Fibroblast of skin of back (primary cell): ENCODE results near the gene ARMC2.
A peak's percentile ranks its signal among the peaks of the same experiment; 100 is the strongest.
"Not testable (repeated sequence)": the region's sequence is repeated elsewhere in the genome, so short reads cannot be mapped to it uniquely, and the experiment has no call there.

Experiments used
- DNase-seq: peaks from one replicate; pipeline ENCODE4 v3.0.0-alpha.2; 2013

Gene ARMC2

DNA sequence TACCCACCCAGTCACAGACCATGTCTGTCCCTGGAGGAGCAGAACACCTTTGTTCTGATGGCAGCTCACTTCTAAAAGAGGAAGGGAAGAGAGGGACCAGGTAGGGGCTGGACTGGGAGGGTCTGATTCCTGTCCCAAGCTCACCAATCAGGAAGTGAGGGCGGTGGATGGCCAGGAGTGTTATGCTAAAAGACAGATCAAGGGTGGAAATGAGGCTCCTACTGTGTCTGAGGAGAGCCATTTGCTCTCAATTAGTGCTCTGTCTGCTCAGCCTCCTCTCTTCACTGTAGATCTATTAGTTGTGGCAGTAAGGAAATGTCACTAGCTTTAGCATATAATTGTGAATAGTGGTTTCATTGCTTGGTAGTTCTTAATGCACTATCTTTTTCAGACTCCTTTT lies 72.5 kb downstream of the ARMC2 start:
- DNase-seq = no peak

DNA sequence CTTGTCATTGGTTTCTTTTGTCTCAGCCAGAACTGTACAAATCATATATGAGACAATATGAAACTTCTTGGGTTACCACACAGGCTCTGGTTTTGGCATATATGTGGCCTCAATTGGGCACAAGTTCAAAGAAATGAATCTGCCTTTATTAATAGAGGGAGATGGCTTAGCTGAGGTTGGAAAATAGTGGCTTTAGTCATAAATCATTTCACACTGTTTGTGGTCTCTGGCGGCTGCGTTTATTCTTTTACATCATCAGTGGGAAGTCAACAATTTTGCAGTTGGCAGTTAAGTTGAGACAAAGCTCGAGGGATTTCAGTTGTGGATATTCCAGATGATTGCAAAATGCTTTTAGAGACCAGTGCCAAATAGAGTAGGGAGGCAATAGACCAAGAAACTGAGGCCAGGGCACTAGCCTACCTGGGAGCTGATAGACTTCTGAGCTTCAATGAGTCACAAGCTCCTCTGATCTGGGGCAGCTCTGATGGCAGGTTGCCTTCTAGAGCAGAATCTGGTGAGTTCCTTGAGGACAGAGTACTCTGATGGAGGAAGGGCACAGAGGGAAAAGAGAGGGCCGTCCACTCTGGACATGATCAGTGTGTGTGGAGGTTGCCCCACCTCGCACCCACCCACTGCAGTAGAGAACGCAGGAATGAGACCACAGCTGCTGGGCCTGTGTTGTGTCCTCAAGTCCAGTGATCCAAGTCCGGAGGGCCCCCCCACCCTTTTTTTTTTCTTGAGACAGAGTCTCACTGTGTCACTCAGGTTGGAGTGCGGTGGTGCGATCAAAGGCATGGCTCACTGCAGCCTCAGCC lies 73.5 kb downstream of the ARMC2 start:
- peak; percentile 27 for DNase-seq

DNA sequence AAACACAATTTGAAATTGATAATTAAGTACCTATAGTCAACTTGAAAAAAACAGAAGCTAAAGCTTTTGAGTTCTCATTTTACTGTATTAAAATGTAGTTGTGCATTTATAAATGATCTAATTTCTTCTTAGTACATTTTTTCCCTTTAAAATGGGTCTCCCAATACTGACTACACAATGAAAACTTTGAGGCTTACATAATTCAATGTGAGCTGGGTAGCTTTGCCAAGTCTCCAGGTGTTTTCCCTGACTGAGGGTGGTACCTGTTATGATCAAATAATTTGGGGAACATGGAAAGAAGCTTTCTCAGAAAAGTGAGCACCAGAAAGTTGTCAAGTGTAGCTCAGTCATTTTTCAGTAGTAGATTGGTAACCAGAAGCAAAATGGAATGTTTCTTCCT lies 74.3 kb downstream of the ARMC2 start:
- DNase-seq = no peak

DNA sequence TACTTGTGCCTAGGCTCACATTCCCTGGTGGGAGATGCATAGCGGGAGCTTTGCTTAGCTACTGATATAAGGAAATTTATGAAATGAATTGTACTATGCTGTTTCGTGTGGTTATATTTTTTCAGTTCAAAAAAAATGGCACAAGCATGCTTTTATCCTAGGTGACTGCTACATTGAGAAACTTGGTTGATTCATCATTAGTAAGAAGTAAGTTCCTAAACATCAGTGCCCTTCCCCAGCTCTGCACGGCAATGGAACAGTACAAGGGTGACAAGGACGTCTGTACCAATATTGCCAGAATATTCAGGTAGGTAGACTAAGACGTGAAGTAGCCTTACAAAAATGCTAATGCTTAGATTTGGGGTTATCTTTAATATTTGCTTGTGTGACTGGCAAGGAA lies 79.7 kb downstream of the ARMC2 start:
- DNase-seq = no peak

DNA sequence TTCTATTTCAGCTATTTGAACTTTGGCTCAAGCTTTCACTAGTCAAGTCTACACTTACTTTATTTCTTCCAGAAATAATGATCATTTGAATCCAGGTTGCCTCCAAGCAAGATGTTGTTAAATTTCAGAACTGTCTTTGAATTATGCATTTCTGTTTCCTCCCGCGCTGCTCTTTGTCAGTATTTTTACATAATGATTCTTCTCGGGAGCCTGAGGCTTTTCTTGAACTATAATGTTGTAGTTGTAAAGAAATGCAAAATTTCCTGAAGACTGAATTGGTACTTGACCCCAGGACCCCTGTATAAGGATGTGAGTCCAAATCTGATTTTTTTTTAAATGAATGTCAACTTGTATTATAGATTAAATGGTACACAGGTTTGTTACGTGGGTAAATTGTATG lies 80.4 kb downstream of the ARMC2 start:
- no peak for DNase-seq

DNA sequence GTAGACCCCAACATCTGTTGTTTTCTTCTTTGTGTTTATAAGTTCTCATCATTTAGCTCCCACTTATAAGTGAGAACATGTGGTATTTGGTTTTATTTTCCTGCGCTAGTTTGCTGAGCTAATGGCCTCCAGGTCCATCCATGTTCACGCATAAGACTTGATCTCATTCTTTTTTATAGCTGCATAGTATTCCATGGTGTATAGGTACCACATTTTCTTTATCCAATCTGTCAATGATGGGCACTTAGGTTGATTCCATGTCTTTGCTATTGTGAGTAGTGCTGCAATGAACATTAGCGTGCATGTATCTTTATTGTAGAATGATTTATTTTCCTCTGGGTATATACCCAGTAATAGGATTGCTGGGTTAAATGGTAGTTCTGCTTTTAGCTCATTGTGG lies 82.9 kb downstream of the ARMC2 start:
- DNase-seq = not testable (repeated sequence)

DNA sequence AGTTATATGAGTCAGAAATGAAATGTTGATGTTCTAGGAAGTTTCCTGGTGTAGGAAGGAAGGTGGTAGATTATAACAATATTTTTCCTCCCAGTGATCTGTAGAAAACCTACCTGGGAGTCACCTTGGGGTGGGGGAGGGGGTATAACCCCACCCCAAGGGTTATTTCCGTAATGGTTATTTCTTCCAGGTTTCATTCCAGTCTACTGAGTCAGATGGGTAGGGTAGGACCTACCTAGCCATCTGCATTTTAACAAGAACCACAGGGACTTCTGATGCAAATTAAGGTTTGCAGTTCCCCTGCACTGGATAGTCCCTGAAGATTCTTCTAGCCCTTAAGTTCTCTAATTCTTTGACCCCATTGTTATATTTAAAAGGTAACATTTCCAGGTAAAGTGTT lies 88.9 kb downstream of the ARMC2 start:
- no peak for DNase-seq

DNA sequence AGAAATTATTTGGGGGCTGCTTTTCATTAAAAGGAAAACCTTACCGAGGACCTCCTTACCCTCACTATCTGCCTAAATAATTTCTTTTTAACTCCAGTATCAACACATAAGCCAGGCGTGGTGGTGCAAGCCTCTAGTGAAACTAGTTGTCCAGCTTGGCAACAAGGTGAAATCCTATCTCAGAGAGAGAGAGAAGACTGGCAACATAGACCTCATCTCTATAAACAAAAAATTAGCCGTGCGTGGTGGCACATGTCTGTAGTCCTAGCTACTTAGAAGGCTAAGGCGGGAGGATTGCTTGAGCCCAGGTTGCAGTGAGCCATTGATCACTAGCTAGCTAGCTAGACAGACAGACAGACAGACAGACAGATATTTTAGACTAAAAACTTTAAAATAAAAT lies 92.5 kb downstream of the ARMC2 start:
- no peak for DNase-seq

DNA sequence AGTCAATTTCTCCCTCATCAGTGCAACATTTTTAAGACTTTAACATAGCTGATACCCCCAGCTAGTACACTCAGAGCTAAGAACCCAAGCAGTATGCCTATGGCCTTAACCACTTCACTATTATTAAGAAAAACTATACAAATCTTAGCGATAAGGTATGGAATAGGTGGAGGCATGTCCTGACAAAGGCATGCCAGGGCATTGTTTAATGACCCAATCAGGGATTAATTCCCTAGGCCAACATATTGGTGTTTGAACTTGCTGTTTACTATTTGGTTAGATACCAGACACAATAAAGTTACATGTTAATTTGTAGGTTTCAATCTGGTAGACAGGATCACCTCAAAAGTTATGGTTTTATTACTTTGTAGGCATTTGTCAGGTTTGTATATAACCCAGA lies 93.1 kb downstream of the ARMC2 start:
- DNase-seq = no peak

DNA sequence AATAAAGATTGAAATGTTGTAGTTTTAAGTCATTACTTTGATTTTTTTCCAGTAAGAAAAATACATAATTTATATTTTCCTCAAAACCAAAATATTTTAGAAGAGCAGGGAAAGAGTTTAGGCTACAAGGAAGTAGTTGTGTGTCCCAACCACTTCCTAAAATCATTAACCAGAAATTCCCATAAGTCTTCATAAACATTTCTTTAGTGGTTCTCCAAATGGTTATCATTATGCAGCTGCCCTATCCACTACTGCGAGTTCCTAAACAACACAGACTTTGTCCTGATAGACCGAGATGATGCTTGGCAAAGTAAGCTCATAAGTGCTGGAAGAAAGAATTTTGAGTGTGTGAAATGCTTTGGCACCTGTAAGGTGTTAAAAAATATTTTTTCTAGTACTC lies 93.6 kb downstream of the ARMC2 start:
- no peak for DNase-seq

DNA sequence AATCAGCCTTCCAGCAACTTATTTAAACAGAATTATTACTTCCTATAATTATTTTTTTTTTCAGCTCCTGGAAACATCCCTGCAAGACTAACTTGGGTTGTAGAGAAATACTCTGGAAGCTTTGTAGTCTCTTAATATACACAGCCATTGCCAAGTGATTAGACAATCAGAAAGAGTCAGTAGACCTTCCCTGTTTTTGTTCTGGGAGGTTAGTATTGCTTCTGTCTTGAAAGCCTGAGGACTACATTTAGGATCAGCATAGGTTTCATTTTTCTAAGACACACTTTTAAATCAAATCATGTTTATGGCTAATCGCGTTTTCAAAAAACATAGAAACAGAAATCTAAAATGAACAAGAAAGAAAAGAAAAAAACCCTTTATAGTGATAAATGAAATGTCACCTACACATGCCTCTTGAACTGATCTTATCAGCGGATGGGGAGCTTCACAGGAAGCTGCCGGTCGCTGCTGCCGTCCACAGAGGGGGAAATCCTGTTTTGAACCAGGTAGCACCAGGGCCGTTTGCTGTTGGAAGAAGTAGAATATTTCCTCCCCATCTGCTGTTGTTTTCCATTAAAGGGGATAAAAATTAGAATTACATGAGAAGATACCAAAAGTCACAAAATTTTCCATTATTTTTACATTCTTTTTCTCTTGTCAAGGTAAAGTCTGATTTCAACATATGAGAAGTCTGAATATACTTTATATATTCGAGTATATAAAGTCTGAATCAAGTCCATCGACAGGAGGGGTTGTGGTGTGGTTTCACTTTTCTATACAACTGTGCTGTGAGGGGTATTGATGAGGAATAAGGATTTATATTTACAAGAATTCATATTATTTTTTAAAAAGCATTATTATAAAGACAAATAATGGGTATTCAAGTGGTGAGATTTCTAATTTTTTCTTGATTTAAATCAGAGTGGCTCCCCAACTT lies 94.6 kb downstream of the ARMC2 start:
- DNase-seq = no peak

DNA sequence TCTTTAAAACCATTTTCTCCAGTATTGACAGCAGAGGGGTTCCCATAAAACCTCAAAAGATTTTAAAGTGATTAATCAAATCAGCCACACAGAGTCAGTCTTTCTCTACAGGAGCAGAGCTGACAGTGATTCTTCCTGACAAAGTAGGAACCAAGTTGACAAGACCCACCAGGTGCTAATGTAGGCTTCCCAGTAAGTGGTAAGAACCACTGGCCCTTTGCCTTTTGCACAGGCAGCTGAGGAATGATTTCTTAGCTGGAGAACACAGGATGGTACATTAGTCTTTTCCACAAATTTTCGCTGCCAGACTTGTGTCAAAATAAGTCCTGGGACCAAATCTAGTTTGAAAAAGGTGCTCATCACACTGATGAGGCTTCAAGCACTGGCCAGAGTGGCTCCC lies 95.8 kb downstream of the ARMC2 start:
- DNase-seq = no peak

DNA sequence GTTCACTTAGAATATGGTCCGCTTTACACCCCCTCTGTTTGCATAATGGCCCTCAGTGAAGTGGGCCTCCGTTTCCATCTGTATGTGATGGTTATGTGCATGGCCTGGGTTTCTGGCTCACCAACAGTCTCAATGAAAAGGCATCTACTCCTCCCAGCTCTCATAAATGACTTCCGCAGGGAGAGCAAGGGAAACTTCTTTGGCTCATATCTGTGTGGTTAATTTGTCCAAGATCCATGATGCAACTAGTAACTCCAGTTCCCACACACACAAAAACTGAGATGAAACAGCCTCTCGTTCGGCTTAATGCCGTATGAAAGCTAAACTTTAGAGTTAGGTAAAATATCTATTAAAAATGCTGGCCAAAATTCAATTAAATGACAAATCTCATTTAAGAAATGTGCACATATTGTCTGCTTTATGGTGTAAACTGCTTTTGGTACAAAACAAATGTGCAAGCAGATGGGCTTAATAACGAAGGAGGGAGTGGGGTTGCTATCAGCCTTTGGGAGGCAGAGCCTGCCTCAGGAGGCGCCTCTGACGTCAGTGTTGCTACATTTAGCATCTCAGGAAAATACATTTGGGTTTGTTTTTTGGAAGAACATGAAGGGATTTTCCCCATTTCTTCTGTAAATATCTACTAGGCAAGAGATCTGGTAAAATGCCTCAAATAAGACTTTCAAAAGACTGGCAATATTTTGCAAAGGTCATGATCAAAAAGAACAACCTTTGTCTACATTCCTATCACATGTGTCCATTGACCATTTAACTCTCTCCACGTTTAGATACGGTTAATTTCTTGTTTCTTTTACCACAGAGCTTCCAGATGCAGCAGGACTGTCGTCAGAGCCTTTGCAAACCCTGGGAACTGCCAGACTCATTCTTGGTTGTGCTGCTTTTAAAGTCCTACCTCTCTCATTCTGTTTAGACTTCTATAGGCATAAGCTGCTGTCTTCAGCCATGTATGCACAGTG lies 96.8 kb downstream of the ARMC2 start:
- peak; percentile 68 for DNase-seq

DNA sequence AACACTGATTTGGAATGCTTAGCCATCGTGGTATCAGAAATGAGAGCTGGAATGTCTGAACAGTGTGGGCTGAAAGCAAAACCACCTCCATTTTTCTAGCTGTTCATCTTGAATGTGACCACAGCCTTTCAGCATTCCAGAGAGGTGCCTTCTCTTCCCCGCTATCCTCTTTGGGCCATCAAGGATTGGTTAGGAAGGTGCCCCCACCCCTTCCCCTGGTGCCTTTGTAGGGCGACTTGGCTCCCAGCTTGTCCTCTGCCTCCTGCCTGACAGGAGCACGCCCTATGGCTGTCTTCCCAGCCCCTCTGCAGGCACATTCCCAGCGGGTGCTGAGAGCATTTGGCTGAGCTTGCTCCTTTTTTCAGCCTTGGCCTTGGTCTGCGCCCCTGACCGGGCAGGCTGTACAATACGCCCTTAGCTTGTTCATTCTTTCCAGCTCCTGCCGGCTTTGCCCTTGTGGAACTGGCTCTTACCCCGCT lies 97.5 kb downstream of the ARMC2 start:
- DNase-seq = peak; percentile 28

DNA sequence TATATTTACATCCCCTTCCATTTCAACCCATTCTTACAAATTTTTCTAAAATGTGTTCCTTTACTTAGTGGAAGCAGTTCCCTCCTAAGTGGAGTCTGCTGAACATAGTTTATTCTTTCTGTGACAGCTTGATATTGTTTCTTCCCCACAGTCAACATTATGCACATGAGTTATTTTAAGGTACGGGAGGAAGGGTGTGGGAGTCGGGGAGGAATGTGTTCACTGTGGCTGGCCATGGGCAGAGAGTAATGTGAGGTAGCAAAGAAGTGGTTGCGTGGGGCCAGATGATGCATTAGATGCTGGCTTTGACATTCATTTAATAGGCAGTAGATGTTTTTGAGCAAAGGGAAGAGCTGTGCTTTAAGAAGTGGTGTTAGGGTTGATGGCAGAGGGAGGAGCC lies 98.5 kb downstream of the ARMC2 start:
- DNase-seq = no peak

DNA sequence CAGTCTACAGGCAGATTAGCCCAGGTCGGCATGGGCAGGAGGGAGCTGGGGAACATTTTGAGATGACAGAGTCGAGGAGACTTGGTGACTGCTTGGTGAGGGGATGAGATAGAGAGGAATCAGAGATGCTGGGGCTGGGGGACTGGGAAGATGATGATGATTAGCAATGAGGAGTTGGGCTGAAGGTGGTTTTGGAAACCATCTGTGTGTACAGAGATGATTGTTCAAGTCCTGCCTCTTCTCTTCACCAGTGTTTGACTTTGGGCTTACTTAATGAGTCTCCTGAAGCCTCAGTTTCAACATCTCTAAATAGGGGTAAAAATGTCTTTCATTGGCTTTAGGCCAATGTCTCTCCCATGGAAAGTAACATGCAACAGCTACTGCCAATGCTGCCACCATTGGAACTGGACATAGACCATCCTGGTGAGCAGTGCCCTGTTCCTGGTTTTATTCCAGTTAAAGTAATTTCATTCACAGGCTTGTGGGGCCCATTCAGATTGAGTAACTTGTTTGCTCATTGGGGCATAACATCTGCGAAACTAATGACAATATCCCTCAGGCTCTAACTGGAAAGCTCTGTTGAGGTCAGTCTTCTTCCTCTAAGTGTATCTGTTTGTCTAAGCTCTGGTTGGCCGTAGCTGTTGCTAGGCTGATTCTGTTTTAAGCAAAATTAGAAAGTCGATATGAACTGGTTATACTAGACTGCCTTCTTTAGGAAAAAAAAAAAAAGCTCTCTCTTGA lies 99.1 kb downstream of the ARMC2 start:
- DNase-seq = peak; percentile 7

DNA sequence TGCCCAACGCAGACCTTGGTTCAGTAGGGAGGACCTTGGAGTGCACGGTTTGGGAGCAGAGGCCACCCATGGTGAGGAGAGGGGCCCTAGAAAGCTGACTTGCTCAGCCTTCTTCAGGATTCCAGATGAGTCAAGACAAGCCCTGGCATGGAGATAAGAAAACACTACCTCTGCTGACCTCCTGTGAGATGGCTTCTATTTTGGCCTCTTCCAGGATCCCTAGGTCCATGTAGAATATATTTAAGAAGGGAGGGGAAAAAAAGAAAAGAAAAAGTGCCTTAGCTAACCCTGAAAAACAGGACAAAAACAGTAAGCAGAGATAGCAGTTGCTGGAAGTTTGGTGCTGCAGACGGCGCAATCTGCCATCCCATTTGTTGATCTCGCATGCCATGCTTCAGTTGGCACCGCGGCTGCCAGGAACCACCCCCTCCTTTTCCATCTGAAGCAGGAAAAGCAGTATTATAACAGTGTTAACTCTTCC lies 100.0 kb downstream of the ARMC2 start:
- DNase-seq = no peak

DNA sequence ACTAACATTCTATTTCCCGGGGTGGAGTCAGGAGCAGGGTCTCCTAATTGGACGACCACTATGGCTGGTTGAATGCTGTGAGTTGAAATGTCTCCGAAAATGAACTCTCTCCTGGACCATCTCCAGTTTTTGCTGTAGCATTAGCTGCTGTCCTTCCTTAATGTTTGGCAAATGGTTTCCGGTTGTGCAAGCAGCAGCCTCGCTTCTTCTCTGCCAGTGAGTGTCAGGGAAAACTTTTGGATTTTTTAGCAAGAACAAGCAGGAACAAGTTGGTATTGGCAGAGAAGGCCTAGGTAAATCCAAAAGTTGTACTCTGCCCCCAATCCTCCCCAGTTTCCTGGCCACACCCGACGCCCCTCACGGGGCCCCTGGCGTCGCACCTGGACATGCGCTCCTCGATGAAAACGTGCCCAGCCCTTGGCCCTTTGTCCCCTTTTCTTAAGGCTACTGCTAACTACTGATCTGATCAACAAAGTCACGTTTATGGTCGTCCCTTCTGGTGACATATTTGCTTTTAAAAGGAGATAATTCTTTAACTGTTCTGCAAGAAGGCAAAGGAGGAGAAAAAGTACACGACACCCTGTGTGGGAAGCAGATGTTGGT lies 103.2 kb downstream of the ARMC2 start:
- DNase-seq = no peak

DNA sequence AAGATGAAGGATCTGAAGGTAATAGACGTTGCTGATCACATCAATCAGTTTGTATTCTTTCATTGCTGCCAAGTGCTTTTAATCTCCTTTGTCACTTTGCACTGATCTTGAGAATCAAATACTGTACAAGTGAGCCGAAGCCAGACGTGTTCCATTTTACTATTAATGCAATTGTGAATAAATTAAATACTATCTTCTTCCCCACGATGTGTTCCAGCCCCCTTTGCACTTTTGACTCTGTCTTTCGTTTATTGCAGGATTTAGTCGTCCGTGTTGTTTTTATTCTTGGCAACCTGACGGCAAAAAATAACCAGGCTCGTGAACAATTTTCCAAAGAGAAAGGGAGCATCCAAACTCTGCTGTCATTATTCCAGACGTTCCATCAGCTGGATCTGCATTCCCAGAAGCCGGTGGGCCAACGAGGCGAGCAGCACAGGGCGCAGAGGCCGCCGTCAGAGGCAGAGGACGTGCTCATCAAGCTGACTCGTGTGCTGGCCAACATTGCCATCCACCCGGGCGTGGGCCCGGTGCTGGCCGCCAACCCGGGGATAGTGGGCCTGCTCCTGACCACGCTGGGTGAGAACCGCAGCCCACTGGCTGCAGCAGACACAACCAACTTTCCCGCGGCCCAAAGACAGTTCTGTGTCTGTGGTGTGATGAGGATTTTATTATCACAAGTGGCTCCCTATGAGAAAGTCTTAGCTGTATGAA lies 104.7 kb downstream of the ARMC2 start:
- no peak for DNase-seq

DNA sequence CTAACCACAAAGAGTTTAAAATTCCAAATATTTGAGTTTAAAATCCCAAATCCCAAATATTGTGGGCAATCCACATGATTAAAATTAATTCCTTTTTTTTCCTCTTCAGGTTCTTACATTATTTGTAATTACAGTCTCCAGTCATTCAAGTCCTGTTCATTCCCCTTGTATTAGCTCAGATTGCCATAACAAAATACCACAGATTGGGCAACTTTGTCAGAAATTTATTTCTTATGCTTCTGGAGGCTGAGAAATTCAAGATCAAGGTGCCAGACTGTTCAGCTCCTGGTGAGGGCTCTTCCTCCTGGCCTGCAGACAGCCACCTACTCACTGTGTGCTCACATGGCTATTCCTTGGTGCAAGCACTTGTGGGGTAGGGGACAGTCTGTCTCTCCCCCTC lies 105.5 kb downstream of the ARMC2 start:
- no peak for DNase-seq
